Large intestine (tissue), 3 donors: ENCODE results near the gene TEK. TPM values are rescaled to one million over a fixed set of nuclear protein-coding genes. Genes with fewer than 3 reads are reported as not detected.
"Not testable (repeated sequence)": the region's sequence is repeated elsewhere in the genome, so short reads cannot be mapped to it uniquely, and the experiment has no call there.

Experiments used
- DNase-seq, 2 donors: peaks; one replicate each; pipeline versions ENCODE4 v3.0.0 to v3.0.0-alpha.2; 2013
- H3K27ac ChIP-seq: one replicate; pipeline ENCODE4 v1.5.1; 2013; ENCODE audit warnings: low read length
- H3K27me3 ChIP-seq: 2 replicates; pipeline ENCODE4 v1.6.1; 2013; ENCODE audit warnings: low read length; ENCODE audit not compliant: control insufficient read depth, insufficient read depth
- H3K36me3 ChIP-seq: 2 replicates; pipeline ENCODE4 v1.6.1; 2013; ENCODE audit warnings: low read length; ENCODE audit not compliant: control insufficient read depth, insufficient read depth
- H3K4me1 ChIP-seq: one replicate; pipeline ENCODE4 v1.6.1; 2013; ENCODE audit warnings: low read length; ENCODE audit not compliant: control insufficient read depth, insufficient read depth
- H3K4me3 ChIP-seq: one replicate; pipeline ENCODE4 v1.5.1; 2013; ENCODE audit warnings: low read length
- H3K9me3 ChIP-seq: one replicate; pipeline ENCODE4 v1.6.1; 2013; ENCODE audit warnings: mild to moderate bottlenecking, low read depth, low read length, moderate library complexity; ENCODE audit not compliant: control insufficient read depth
- WGBS: methylation state at CpG from one replicate; pipeline ENCODE4 v1.1.5; 2013; ENCODE audit warnings: low lambda C conversion rate; ENCODE audit not compliant: insufficient coverage; 5-methylcytosine and 5-hydroxymethylcytosine counted together
- polyA plus RNA-seq: library from polyadenylated mRNA; unstranded; fragments of 120-200 nt; gene quantifications from one replicate; pipeline ENCODE4 v1.2.1, GENCODE V29; 2013

TEK gene
- polyA plus RNA-seq, 1 donor = 14.6 TPM

DNA sequence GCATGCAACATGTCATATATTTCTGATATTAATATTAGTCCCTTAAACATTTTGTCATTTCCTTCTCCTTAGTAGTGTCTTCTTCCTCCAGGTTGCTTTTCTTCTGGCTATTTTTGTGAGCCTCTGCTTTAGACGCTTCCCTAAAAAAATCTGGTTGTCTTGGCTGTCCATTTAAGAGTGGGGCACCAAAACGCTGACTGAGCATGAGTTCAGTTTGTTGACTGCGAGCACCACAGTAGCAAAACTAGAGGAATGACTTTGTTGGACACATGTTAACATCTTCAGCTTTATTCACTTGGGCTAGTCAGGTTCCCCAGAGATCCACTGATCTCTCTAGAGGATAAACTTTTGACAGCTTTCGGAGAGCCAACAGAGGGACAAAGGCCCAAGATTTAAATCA is 19.3 kb upstream of the TEK start:
- H3K4me3 ChIP-seq = no peak overlapping the region
- H3K27me3 ChIP-seq = no peaks in the 10 kb centered on the region
- no peaks in the 10 kb centered on the region for H3K4me1 ChIP-seq
- H3K9me3 ChIP-seq = peaks cover 7% of the 10 kb centered on the region
- 100% methylated on average over 1 of the region's 4 CpGs for WGBS
- no peaks in the 10 kb centered on the region for H3K36me3 ChIP-seq
- DNase-seq = no peak
- no peak overlapping the region for H3K27ac ChIP-seq

- Histone ChIP-seq H3K4me1 (no peaks in the 10 kb centered on the region), H3K9me3 (peaks cover 7% of the 10 kb centered on the region), H3K4me3 (no peak overlapping the region), H3K36me3 (no peaks in the 10 kb centered on the region), H3K27ac (no peak overlapping the region), H3K27me3 (no peaks in the 10 kb centered on the region)
- DNase-seq = no peak
These were observed 18.8 kb upstream of the TEK start for GRCh38 chr9:27090231-27090630.

GRCh38 chr9:27090711-27091110 is 18.3 kb upstream of the TEK start:
- H3K4me1 ChIP-seq = no peaks in the 10 kb centered on the region
- no peak overlapping the region for H3K27ac ChIP-seq
- H3K36me3 ChIP-seq = no peaks in the 10 kb centered on the region
- DNase-seq = no peak
- WGBS = no CpG with 5 or more reads among the region's 1 CpG
- no peaks in the 10 kb centered on the region for H3K27me3 ChIP-seq
- H3K4me3 ChIP-seq = no peak overlapping the region
- peaks cover 7% of the 10 kb centered on the region for H3K9me3 ChIP-seq

- not testable (repeated sequence) for H3K27ac ChIP-seq, H3K4me3 ChIP-seq, H3K9me3 ChIP-seq, H3K4me1 ChIP-seq, DNase-seq, H3K36me3 ChIP-seq, H3K27me3 ChIP-seq
- no CpG with 5 or more reads among the region's 27 CpGs for WGBS
These were observed 16.5 kb upstream of the TEK start for GRCh38 chr9:27092496-27092895.

DNA sequence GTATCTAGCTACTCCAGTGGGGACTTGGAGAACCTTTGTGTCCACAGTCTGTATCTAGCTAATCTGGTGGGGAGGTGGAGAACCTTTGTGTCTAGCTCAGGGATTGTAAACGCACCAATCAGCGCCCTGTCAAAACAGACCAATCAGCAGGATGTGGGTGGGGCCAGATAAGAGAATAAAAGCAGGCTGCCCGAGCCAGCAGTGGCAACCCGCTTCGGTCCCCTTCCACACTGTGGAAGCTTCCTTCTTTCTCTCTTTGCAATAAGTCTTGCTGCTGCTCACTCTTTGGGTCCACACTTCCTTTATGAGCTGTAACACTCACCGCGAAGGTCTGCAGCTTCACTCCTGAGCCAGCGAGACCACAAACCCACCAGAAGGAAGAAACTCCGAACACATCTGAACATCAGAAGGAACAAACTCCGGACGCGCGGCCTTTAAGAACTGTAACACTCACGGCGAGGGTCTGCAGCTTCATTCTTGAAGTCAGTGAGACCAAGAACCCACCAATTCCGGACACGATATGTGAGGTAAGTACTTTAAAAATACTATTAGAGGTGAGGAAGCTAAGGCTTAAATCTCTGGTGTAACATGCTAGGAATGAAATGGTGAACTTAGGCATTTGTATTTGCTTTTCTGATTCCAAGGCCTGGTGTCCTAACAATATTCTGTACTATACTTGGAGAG is 15.5 kb upstream of the TEK start:
- H3K4me3 ChIP-seq, H3K27me3 ChIP-seq, H3K9me3 ChIP-seq, H3K4me1 ChIP-seq, DNase-seq, H3K27ac ChIP-seq, H3K36me3 ChIP-seq: not testable (repeated sequence)
- whole genome bisulfite sequencing = no CpG with 5 or more reads among the region's 17 CpGs

GRCh38 chr9:27094640-27095298 is 14.3 kb upstream of the TEK start:
- DNase-seq = no peak
- Histone ChIP-seq H3K36me3 (no peaks in the 10 kb centered on the region), H3K27ac (no peak overlapping the region), H3K4me1 (no peaks in the 10 kb centered on the region), H3K9me3 (peaks cover 7% of the 10 kb centered on the region), H3K4me3 (no peak overlapping the region), H3K27me3 (no peaks in the 10 kb centered on the region)
- no CpG with 5 or more reads among the region's 3 CpGs for WGBS

GRCh38 chr9:27107241-27107640 is 1.8 kb upstream of the TEK start:
- H3K4me1 ChIP-seq = no peaks in the 10 kb centered on the region

GRCh38 chr9:27109621-27110020 is 596 bp downstream of the TEK start:
- WGBS = 14% methylated on average over 2 of the region's 2 CpGs
- Histone ChIP-seq H3K36me3 (no peaks in the 10 kb centered on the region), H3K4me3 (peak overlapping the region; percentile 17), H3K9me3 (no peaks in the 10 kb centered on the region), H3K27ac (peak overlapping the region; percentile 2), H3K27me3 (peaks cover 4% of the 10 kb centered on the region), H3K4me1 (no peaks in the 10 kb centered on the region)
- no peak for DNase-seq

More at GRCh38 chr9:27107241-27107640, 1.8 kb upstream of the TEK start:
- Histone ChIP-seq H3K36me3 (no peaks in the 10 kb centered on the region), H3K27ac (no peak overlapping the region), H3K9me3 (no peaks in the 10 kb centered on the region), H3K4me3 (no peak overlapping the region), H3K27me3 (peaks cover 4% of the 10 kb centered on the region)
- WGBS = no CpG with 5 or more reads among the region's 2 CpGs
- DNase-seq = no peak

- peak overlapping the region; percentile 19 for H3K4me3 ChIP-seq
- no peaks in the 10 kb centered on the region for H3K4me1 ChIP-seq
- no peaks in the 10 kb centered on the region for H3K36me3 ChIP-seq
- no peaks in the 10 kb centered on the region for H3K9me3 ChIP-seq
- 76% methylated on average over 3 of the region's 4 CpGs for WGBS
- no peak overlapping the region for H3K27ac ChIP-seq
- peaks cover 4% of the 10 kb centered on the region for H3K27me3 ChIP-seq
- no peak for DNase-seq
These were observed 1.2 kb downstream of the TEK start for GRCh38 chr9:27110181-27110580.

- WGBS = no CpG with 5 or more reads among the region's 2 CpGs
- Histone ChIP-seq H3K27me3 (peaks cover 4% of the 10 kb centered on the region), H3K36me3 (no peaks in the 10 kb centered on the region), H3K4me1 (no peaks in the 10 kb centered on the region), H3K9me3 (no peaks in the 10 kb centered on the region), H3K27ac (no peak overlapping the region), H3K4me3 (no peak overlapping the region)
- no peak for DNase-seq
These were observed 3.2 kb downstream of the TEK start for GRCh38 chr9:27112235-27112634.
